Smooth muscle cell (in vitro differentiated cells): Measurements from ENCODE around the gene LUC7L2. TPM values are rescaled to one million over a fixed set of nuclear protein-coding genes. Genes with fewer than 3 reads are reported as not detected.

ENCODE experiments used
- DNase-seq: peaks from one replicate; lab custom pipeline; 2025; ENCODE audit not compliant: unreplicated experiment; lab: John Stamatoyannopoulos, UW
- H2AFZ ChIP-seq: fragments of 200-600 bp; sonication (generic); 2 replicates; pipeline ENCODE4 v1.6.0; 2016; ENCODE audit warnings: antibody characterized with exemption, low read depth, mild to moderate bottlenecking
- H3F3A ChIP-seq: fragments of 200-600 bp; sonication (generic); 2 replicates; pipeline ENCODE4 v1.6.0; 2017; ENCODE audit warnings: antibody characterized with exemption, low read depth
- H3K27ac ChIP-seq: fragments of 200-600 bp; sonication (generic); 2 replicates; pipeline ENCODE4 v1.5.1; 2016; ENCODE audit warnings: low read depth, mild to moderate bottlenecking
- H3K27me3 ChIP-seq: fragments of 200-600 bp; sonication (generic); 2 replicates; pipeline ENCODE4 v1.6.1; 2016; ENCODE audit warnings: low read depth, mild to moderate bottlenecking
- H3K36me3 ChIP-seq: fragments of 200-600 bp; sonication (generic); 2 replicates; pipeline ENCODE4 v1.5.1; 2016; ENCODE audit warnings: low read depth
- H3K4me1 ChIP-seq: fragments of 200-600 bp; sonication (generic); 2 replicates; pipeline ENCODE4 v1.5.1; 2016; ENCODE audit warnings: low read depth
- H3K4me2 ChIP-seq: fragments of 200-600 bp; sonication (generic); 2 replicates; pipeline ENCODE4 v1.6.0; 2016; ENCODE audit warnings: mild to moderate bottlenecking
- H3K4me3 ChIP-seq: fragments of 200-600 bp; sonication (generic); 2 replicates; pipeline ENCODE4 v1.5.1; 2016; ENCODE audit warnings: mild to moderate bottlenecking
- H3K79me2 ChIP-seq: fragments of 200-600 bp; sonication (generic); 2 replicates; pipeline ENCODE4 v1.6.0; 2016; ENCODE audit warnings: low read depth, mild to moderate bottlenecking
- H3K9ac ChIP-seq: fragments of 200-600 bp; sonication (generic); 2 replicates; pipeline ENCODE4 v1.6.0; 2016; ENCODE audit warnings: low read depth
- H3K9me3 ChIP-seq: fragments of 200-600 bp; sonication (generic); replicated peaks from 2 replicates; pipeline ENCODE4 v1.5.1; 2016; ENCODE audit warnings: low read depth
- H4K20me1 ChIP-seq: fragments of 200-600 bp; sonication (generic); 2 replicates; pipeline ENCODE4 v1.6.0; 2016; ENCODE audit warnings: low read depth
- CTCF ChIP-seq: fragments of 200-600 bp; sonication (generic); IDR thresholded peaks from 2 replicates; pipeline ENCODE4 v1.5.1; 2017; ENCODE audit warnings: borderline replicate concordance, mild to moderate bottlenecking, antibody characterized with exemption; ENCODE audit not compliant: insufficient read depth, poor library complexity, severe bottlenecking
- WGBS: methylation state at CpG from one replicate; pipeline ENCODE4 v1.1.7; 2016; ENCODE audit warnings: low lambda C conversion rate; 5-methylcytosine and 5-hydroxymethylcytosine counted together
- polyA plus RNA-seq: library from polyadenylated mRNA; unstranded; fragments of >200 nt; fragmentation: Nextera tagmentation; extraction: Ambion mirVana; gene quantifications from 2 replicates; pipeline ENCODE4 v1.2.1, GENCODE V29; 2016
- total RNA-seq: library from RNA; depleted of rRNA; stranded (reverse); fragments of >200 nt; gene quantifications from 2 replicates; pipeline ENCODE4 v1.2.3, GENCODE V29; 2014

LUC7L2 gene
- total and polyA plus RNA-seq, 2 experiments from 2014 or later = 60.0 to 70.5 TPM

GRCh38 chr7:139384611-139385010 is 24.9 kb downstream of the LUC7L2 start:
- H3K4me2 ChIP-seq = no peak overlapping the region
- H3K9me3 ChIP-seq = no peaks in the 10 kb centered on the region
- no peak overlapping the region for H3K9ac ChIP-seq
- no peaks in the 10 kb centered on the region for H3K4me1 ChIP-seq
- 99% methylated on average over 3 of the region's 3 CpGs for WGBS
- no peak overlapping the region for H2AFZ ChIP-seq
- no peaks in the 10 kb centered on the region for H3F3A ChIP-seq
- no peak overlapping the region for H3K4me3 ChIP-seq
- H3K27ac ChIP-seq = no peak overlapping the region
- peaks cover 8% of the 10 kb centered on the region for H3K36me3 ChIP-seq
- no peak for DNase-seq
- H4K20me1 ChIP-seq = peaks cover 97% of the 10 kb centered on the region
- no peaks in the 10 kb centered on the region for H3K27me3 ChIP-seq
- H3K79me2 ChIP-seq = peaks cover 87% of the 10 kb centered on the region
- no peak for TF ChIP-seq CTCF

- Histone ChIP-seq H3F3A (no peaks in the 10 kb centered on the region), H3K9ac (no peak overlapping the region), H3K27me3 (no peaks in the 10 kb centered on the region), H3K27ac (no peak overlapping the region), H3K36me3 (peaks cover 8% of the 10 kb centered on the region), H3K4me2 (no peak overlapping the region), H3K79me2 (peaks cover 90% of the 10 kb centered on the region), H2AFZ (no peak overlapping the region), H3K4me1 (no peaks in the 10 kb centered on the region), H3K4me3 (no peak overlapping the region), H4K20me1 (peaks cover 98% of the 10 kb centered on the region), H3K9me3 (no peaks in the 10 kb centered on the region)
- no peak for DNase-seq
- 94% methylated on average over 5 of the region's 5 CpGs for WGBS
- no peak for TF ChIP-seq CTCF
Measured at GRCh38 chr7:139387594-139387993, 27.9 kb downstream of the LUC7L2 start.

- Histone ChIP-seq H3K36me3 (peaks cover 8% of the 10 kb centered on the region), H3K9ac (no peak overlapping the region), H3K27me3 (no peaks in the 10 kb centered on the region), H3K79me2 (peaks cover 91% of the 10 kb centered on the region), H4K20me1 (peaks cover 99% of the 10 kb centered on the region), H3K9me3 (no peaks in the 10 kb centered on the region), H3K4me1 (no peaks in the 10 kb centered on the region), H2AFZ (no peak overlapping the region), H3K27ac (no peak overlapping the region), H3K4me3 (no peak overlapping the region), H3K4me2 (no peak overlapping the region), H3F3A (no peaks in the 10 kb centered on the region)
- TF ChIP-seq CTCF = no peak
- DNase-seq = no peak
- 98% methylated on average over 3 of the region's 3 CpGs for WGBS
Measured at GRCh38 chr7:139389091-139389490, 29.4 kb downstream of the LUC7L2 start.

- Histone ChIP-seq H3F3A (no peaks in the 10 kb centered on the region), H4K20me1 (peaks cover 99% of the 10 kb centered on the region), H3K27me3 (no peaks in the 10 kb centered on the region), H2AFZ (no peak overlapping the region), H3K9me3 (no peaks in the 10 kb centered on the region), H3K27ac (no peak overlapping the region), H3K9ac (no peak overlapping the region), H3K36me3 (peaks cover 8% of the 10 kb centered on the region), H3K4me1 (no peaks in the 10 kb centered on the region), H3K4me2 (no peak overlapping the region), H3K79me2 (peaks cover 91% of the 10 kb centered on the region), H3K4me3 (no peak overlapping the region)
- no peak for TF ChIP-seq CTCF
- 100% methylated on average over 2 of the region's 2 CpGs for WGBS
- no peak for DNase-seq
Measured at GRCh38 chr7:139389774-139390173, 30.1 kb downstream of the LUC7L2 start.
